Activated T-cell treated with anti-CD3 and anti-CD28 coated beads for 48 hours (primary cell): ENCODE results near the gene TYMP.

ENCODE experiments used
- DNase-seq: peaks from one replicate; pipeline ENCODE4 v3.0.0-alpha.2; 2020; ENCODE audit warnings: low read depth

Gene TYMP

GRCh38 chr22:50505276-50505775 lies 24.5 kb downstream of the TYMP start:
- DNase-seq: no peak

- no peak for DNase-seq
These were observed 25.2 kb downstream of the TYMP start for GRCh38 chr22:50504369-50505211.

GRCh38 chr22:50503475-50504145 lies 26.2 kb downstream of the TYMP start:
- DNase-seq: no peak

- DNase-seq: no peak
These were observed 27.0 kb downstream of the TYMP start for GRCh38 chr22:50502628-50503474.

GRCh38 chr22:50502096-50502495 lies 27.7 kb downstream of the TYMP start:
- no peak for DNase-seq

- DNase-seq: no peak
These were observed 29.4 kb downstream of the TYMP start for GRCh38 chr22:50500452-50500851.

GRCh38 chr22:50498322-50498890 lies 31.4 kb downstream of the TYMP start:
- DNase-seq: peak; percentile 50

GRCh38 chr22:50497093-50497492 lies 32.7 kb downstream of the TYMP start:
- DNase-seq: no peak

GRCh38 chr22:50490531-50491308 lies 39.1 kb downstream of the TYMP start:
- no peak for DNase-seq

- no peak for DNase-seq
These were observed 40.2 kb downstream of the TYMP start for GRCh38 chr22:50489363-50490243.

- DNase-seq: no peak
These were observed 40.9 kb downstream of the TYMP start for GRCh38 chr22:50488886-50489285.

- DNase-seq: no peak
These were observed 41.7 kb downstream of the TYMP start for GRCh38 chr22:50488006-50488677.

GRCh38 chr22:50487290-50488005 lies 42.4 kb downstream of the TYMP start:
- DNase-seq: no peak

- no peak for DNase-seq
These were observed 43.1 kb downstream of the TYMP start, which contains the start of gene MIOX for GRCh38 chr22:50486561-50487289. TSS of gene MIOX (plus strand) at chr22:50486859. CDS start at chr22:50486898, 39 bp downstream.

GRCh38 chr22:50485221-50486131 lies 44.3 kb downstream of the TYMP start:
- DNase-seq: no peak

- DNase-seq: no peak
These were observed 45.6 kb downstream of the TYMP start for GRCh38 chr22:50483977-50484853.
